Inflammatory macrophage treated with lipopolysaccharide for 1 hour (primary cell): ENCODE data around the gene NETO2.
"Not testable (repeated sequence)": the region's sequence is repeated elsewhere in the genome, so short reads cannot be mapped to it uniquely, and the experiment has no call there.

Source experiments
- DNase-seq, 2 donors: peaks; one replicate each; pipeline ENCODE4 v3.0.0-alpha.2; 2020 to 2022

NETO2 gene

DNA sequence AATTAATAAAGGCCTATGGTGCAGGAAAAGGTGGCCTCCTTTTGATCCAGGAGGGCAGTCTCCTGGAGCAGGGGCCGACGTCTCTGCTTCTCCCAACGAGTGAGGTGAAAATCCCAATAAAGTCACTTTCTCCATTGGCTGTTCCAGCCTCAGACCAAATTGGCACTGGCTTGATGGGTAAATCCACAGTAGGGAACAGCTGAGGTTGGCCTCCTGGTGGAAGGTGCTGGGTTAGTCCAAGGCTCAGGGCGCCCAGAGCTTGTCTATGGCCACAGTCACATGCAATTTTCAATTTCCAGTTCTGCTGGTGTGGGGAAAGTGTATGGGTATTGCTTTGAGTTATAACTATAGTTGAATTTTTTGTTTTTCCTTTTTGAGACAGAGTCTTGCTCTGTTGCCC is 79.0 kb downstream of the NETO2 start:
- no peak for DNase-seq

GRCh38 chr16:47063011-47063724 is 80.6 kb downstream of the NETO2 start:
- no peak for DNase-seq

DNA sequence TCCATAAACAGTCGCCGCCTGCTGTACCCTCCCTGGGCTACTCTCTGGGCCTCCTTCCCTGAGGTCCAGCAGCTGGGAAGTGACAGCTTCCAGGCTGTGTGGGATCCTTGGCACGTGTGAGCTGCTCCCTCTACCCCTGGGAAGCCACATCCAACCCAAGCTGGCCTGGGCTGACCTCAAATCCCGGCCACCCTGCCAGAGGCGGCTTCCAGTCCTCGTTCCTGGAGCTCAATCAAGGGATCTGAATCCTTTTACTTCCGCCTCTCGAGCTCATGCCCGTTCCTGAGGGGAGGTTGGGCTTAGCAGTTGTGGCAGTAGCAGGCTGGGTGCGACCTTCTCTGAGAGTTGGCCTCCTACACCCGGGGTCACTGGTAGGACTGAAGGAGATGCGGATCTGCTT is 82.5 kb downstream of the NETO2 start:
- DNase-seq = no peak

DNA sequence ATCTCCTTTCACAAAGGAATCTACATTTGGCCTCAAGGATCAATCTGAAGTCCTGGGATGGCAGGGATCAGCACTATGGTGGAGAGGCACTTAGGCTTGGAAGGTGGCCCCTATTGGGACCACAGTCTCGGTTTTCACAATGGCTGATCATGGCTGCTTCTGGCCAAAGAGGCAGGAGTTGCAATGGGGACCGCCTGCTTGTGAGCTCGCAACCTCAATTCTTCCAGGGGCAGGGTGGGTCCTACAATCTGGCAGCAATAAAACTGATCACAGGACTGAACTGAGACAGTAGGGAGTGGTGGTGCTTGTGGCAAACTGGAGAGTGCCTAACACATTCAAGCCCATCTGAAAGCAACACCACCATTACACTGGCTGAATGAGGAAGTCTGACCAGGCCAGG is 83.1 kb downstream of the NETO2 start:
- no peak for DNase-seq

DNA sequence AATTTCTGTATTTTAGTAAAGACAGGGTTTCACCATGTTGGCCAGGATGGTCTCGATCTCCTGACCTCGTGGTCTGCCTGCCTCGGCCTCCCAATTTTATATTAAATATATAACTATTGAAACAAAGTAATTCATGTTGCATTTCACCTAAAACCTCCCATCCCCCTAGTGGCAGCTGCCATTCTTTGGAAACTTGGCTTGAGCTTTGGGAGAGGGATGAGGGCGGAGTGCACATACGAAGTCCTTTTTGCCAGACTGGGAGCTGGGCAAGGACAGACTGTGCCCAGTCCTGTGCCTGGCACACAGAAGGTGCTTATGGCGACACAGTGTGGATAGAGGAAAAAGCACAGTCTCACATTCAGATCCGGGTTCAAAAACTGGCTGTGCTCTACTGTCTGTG is 83.8 kb downstream of the NETO2 start:
- DNase-seq = no peak

- DNase-seq = not testable (repeated sequence)
Observed at GRCh38 chr16:47059130-47059529, 84.6 kb downstream of the NETO2 start.

- no peak for DNase-seq
Observed at GRCh38 chr16:47058295-47059086, 85.3 kb downstream of the NETO2 start.

DNA sequence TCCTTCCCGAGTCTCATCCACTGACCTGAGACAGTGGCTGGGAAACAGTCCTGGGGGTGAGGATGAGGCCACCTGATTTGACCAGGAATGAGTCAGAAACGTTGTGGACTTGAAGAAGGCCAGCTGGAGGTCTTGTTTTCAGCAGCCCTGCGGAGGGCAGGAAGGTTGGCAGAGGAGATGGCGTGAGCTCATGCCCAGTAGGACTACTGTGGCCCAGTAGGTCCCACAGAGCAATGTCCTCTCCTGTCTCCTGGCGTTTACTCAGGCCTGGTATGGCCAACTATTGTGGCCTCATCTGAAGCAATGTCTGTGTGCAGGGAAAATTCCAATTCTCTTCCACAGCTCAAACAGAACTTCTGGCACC is 86.1 kb downstream of the NETO2 start:
- no peak for DNase-seq

- no peak for DNase-seq
Observed at GRCh38 chr16:47056688-47057629, 86.8 kb downstream of the NETO2 start.

- not testable (repeated sequence) for DNase-seq
Observed at GRCh38 chr16:47056061-47056460, 87.7 kb downstream of the NETO2 start.

DNA sequence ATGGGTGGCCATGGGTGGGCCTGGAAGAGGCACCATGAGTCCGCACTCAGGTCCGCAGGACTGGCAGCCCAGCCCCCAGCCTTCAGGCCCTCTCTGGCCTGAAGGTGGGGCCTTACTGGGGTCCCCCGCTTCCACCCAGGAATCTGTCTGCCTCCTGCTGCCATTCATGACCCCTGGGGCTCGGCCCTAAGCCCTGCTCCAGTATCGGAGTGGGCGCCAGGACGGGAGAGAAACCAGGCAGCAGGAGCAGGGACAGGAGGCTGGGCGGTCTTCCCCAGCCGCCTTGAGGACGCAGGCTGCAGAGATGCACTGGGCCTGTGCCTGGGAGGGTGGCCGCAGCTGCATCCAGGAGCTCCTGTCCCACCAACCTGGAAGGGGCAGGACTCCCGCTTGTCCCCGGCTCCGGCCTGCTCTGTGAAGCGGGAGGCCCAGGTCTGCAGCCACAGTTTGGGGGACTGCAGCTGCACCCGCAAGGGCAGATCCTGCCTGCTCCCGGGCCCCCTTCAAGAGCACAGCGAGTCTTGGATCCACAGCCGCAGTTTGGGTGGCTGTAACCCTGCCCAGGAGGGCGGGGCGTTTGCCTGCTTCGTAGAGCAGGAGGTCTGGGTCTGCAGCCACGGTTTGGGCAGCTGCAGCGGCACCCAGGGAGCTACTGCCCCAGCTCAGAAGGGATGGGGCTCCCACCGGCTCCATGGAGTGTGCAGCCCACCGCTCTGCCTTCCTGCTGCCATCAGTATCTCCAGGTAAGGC is 88.4 kb downstream of the NETO2 start:
- no peak for DNase-seq

DNA sequence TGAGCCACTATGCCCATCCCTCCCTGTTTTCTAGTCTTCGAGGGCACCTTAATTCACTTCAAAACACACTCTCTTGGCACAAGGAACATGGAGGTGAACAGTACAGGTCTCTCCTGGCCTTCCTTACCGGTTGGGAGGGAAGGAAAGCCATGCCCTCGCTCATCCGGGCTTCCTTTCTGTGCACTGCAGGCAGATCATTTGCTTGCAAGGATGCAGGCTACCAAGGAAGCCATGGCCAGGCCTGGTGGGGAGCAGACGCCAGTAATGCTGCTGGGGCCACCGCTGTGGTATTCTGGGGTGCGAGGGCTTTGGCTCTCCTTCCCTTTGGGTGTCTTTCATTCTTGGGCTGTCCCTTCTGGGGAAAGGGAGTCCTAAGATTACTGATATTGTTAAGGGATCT is 89.4 kb downstream of the NETO2 start:
- DNase-seq = no peak

DNA sequence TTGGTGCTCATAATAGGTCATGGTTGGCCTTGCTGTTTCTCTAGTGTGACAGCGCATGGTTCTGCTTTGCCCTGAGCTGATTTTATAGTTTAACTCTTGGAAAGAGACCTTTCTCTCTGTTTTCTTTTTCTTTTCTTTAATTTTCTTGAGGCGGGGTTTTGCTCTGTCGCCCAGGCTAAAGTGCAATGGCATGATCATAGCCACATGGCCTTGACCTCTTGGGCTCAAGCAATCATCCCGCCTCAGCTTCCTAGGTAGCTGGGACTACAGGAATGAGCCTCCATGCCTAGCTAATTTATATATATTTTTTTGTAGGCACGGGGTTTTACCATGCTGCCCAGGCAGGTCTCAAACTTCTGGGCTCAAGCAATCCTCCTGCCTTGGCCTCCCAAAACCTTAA is 89.8 kb downstream of the NETO2 start:
- no peak for DNase-seq

- DNase-seq = no peak
Observed at GRCh38 chr16:47052666-47053640, 90.8 kb downstream of the NETO2 start.

DNA sequence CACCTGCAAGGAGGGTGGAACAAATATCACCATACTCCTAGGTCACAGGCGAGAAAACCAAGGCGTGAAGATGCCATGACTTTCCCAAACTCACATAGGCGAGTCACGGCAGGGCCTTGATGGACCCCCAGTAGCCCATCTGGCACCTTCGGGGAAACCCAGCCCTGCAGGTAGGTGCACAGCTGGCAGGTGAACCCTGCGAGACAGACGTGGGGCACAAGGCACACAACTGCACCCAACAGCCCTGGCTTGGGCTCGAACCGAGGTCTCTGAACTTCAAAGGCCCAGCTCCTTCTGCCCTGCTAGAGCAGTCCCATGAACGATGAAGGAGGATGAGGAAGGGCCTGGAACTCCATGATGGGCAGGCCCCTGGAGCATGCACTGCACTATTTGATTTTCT is 92.7 kb downstream of the NETO2 start:
- no peak for DNase-seq

GRCh38 chr16:47049901-47050583 is 93.7 kb downstream of the NETO2 start:
- DNase-seq = no peak

GRCh38 chr16:47047524-47048203 is 96.1 kb downstream of the NETO2 start:
- no peak for DNase-seq

GRCh38 chr16:47046726-47047523 is 96.8 kb downstream of the NETO2 start:
- DNase-seq = no peak

- DNase-seq = peak in 1 of 2 donors; percentile 6
Observed at GRCh38 chr16:47045459-47045858, 98.3 kb downstream of the NETO2 start.
